ENCODE measurements around the gene LAMB1. TPM values are rescaled to one million over a fixed set of nuclear protein-coding genes. Genes with fewer than 3 reads are reported as not detected.

Gene LAMB1
- total and polyA plus RNA-seq, 2 experiments from 2014 or later, result 31.8 to 34.0 TPM

- no peak for DNase-seq (ENCODE audit: low read depth in 1 of 2, low spot score in 1 of 2)
- no peak for TF ChIP-seq CTCF (IDR thresholded peaks at IDR 0.05; ENCODE audit: low read depth, low read length)
- Histone ChIP-seq H3K27me3 (peaks cover 8% of the 10 kb centered on the region), H3K9me3 (ENCODE audit: low read depth) (no peaks in the 10 kb centered on the region), H3K4me3 (no peak overlapping the region), H3K27ac (peak overlapping the region; percentile 18), H3K36me3 (no peaks in the 10 kb centered on the region), H3K4me1 (ENCODE audit: low read depth) (peaks cover 17% of the 10 kb centered on the region)
Measured at GRCh38 chr7:107996072-107996882, 6.7 kb downstream of the LAMB1 start.

- peak; percentile 57 to 85 for DNase-seq (ENCODE audit: low read depth in 1 of 2, low spot score in 1 of 2)
- Histone ChIP-seq H3K4me3 (no peak overlapping the region), H3K9me3 (ENCODE audit: low read depth) (no peaks in the 10 kb centered on the region), H3K27me3 (no peaks in the 10 kb centered on the region), H3K27ac (peak overlapping the region; percentile 18), H3K36me3 (no peaks in the 10 kb centered on the region), H3K4me1 (ENCODE audit: low read depth) (peaks cover 17% of the 10 kb centered on the region)
- TF ChIP-seq CTCF (IDR thresholded peaks at IDR 0.05; ENCODE audit: low read depth, low read length), result no peak
Measured at GRCh38 chr7:107995184-107996071, 7.5 kb downstream of the LAMB1 start.

GRCh38 chr7:107994421-107995030 lies 8.4 kb downstream of the LAMB1 start:
- peak in 1 of 2 donors; percentile 56 for DNase-seq (ENCODE audit: low read depth in 1 of 2, low spot score in 1 of 2)
- H3K9me3 ChIP-seq (ENCODE audit: low read depth), result no peaks in the 10 kb centered on the region
- H3K27ac ChIP-seq, result no peak overlapping the region
- H3K4me1 ChIP-seq (ENCODE audit: low read depth), result peaks cover 17% of the 10 kb centered on the region
- no peaks in the 10 kb centered on the region for H3K27me3 ChIP-seq
- H3K4me3 ChIP-seq, result no peak overlapping the region
- TF ChIP-seq CTCF (IDR thresholded peaks at IDR 0.05; ENCODE audit: low read depth, low read length), result no peak
- no peaks in the 10 kb centered on the region for H3K36me3 ChIP-seq

GRCh38 chr7:107993891-107994291 lies 9.1 kb downstream of the LAMB1 start:
- DNase-seq (ENCODE audit: low read depth in 1 of 2, low spot score in 1 of 2), result no peak
- no peak overlapping the region for H3K27ac ChIP-seq

More at GRCh38 chr7:107993891-107994291, 9.1 kb downstream of the LAMB1 start:
- Histone ChIP-seq H3K36me3 (no peaks in the 10 kb centered on the region), H3K9me3 (ENCODE audit: low read depth) (no peaks in the 10 kb centered on the region), H3K27me3 (no peaks in the 10 kb centered on the region), H3K4me3 (no peak overlapping the region), H3K4me1 (ENCODE audit: low read depth) (peaks cover 17% of the 10 kb centered on the region)
- no peak for TF ChIP-seq CTCF (IDR thresholded peaks at IDR 0.05; ENCODE audit: low read depth, low read length)

Measured in cardiac muscle cell (in vitro differentiated cells and primary cell).